Measurements from ENCODE around the gene PDK3. TPM values are rescaled to one million over a fixed set of nuclear protein-coding genes. Genes with fewer than 3 reads are reported as not detected.

PDK3 gene
- polyA plus RNA-seq, 3 donors: 12.2 to 34.0 (median 32.6) TPM

DNA sequence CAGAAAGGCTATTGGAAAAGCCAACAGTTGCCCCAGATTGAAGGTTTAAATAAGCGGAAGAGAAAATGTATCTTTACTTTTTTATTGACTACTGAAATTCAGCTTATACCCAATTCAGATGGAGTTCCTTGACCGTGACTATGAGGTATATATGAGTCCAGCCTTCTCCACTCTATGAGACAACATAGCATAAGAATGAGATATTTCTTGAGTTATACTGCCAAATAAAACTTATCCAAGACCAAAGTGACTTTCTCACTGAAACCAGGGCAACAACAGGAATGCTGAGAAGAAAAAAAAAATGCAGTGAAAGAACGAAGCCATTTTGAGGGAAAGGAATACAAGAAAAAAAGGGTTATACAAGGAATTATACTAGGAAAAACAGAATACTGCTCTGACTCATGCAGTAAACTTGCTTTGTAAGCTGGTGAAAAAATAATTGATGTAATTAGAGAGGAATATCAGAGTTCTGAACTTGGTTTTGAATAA is 16.3 kb upstream of the PDK3 start:
- H3K27me3 ChIP-seq (ENCODE audit: control insufficient read depth in 2 of 2, insufficient read depth in 2 of 2, low read length in 2 of 2): peaks cover 0 to 2% of the 10 kb centered on the region in 2 donors
- no peaks in the 10 kb centered on the region for H4K20me1 ChIP-seq (ENCODE audit: insufficient read depth, low read length)
- no peak overlapping the region for H3K4me3 Mint-ChIP-seq
- intact Hi-C loops (cut with micrococcal nuclease): no loop called here
- TF ChIP-seq CTCF (IDR thresholded peaks at IDR 0.05): no peak
- no peaks in the 10 kb centered on the region for H3K4me1 Mint-ChIP-seq
- no peaks in the 10 kb centered on the region for H3K4me1 ChIP-seq (ENCODE audit: control insufficient read depth in 1 of 2, insufficient read depth in 2 of 2, low read length in 2 of 2)
- no peaks in the 10 kb centered on the region for H3K79me2 ChIP-seq (ENCODE audit: insufficient read depth, low read length)
- no peak overlapping the region for H3K9ac ChIP-seq (ENCODE audit: insufficient read depth, low read length, poor library complexity, severe bottlenecking)
- peaks cover 0 to 10% (median 3%) of the 10 kb centered on the region in 3 donors for H3K27me3 Mint-ChIP-seq (ENCODE audit: low read depth in 3 of 3)
- H3K4me3 ChIP-seq (replicated peaks in 1 of 3; ENCODE audit: low read depth in 2 of 3, low read length in 3 of 3): no peak overlapping the region
- no peak for DNase-seq
- peaks cover 3 to 7% of the 10 kb centered on the region in 2 donors for H3K9me3 ChIP-seq (replicated peaks in 1 of 2; ENCODE audit: control insufficient read depth in 1 of 2, insufficient read depth in 1 of 2, low read length in 2 of 2)
- no peak overlapping the region for H3K27ac Mint-ChIP-seq
- peaks cover 4 to 16% (median 8%) of the 10 kb centered on the region in 7 donors for H3K9me3 Mint-ChIP-seq
- no peaks in the 10 kb centered on the region for H3K36me3 Mint-ChIP-seq
- H3K4me2 ChIP-seq (replicated peaks; ENCODE audit: extremely low read depth, low read length, poor library complexity, severe bottlenecking): no peak overlapping the region
- no peak overlapping the region for H3K27ac ChIP-seq (ENCODE audit: low read depth in 1 of 2, low read length in 2 of 2)
- H2AFZ ChIP-seq (ENCODE audit: insufficient read depth, low read depth, low read length, poor library complexity, severe bottlenecking): no peak overlapping the region
- no CpG with 5 or more reads among the region's 3 CpGs for WGBS (ENCODE audit: insufficient coverage)
- H3K36me3 ChIP-seq (replicated peaks in 1 of 2; ENCODE audit: control insufficient read depth in 1 of 2, insufficient read depth in 2 of 2, low read length in 2 of 2): no peaks in the 10 kb centered on the region

DNA sequence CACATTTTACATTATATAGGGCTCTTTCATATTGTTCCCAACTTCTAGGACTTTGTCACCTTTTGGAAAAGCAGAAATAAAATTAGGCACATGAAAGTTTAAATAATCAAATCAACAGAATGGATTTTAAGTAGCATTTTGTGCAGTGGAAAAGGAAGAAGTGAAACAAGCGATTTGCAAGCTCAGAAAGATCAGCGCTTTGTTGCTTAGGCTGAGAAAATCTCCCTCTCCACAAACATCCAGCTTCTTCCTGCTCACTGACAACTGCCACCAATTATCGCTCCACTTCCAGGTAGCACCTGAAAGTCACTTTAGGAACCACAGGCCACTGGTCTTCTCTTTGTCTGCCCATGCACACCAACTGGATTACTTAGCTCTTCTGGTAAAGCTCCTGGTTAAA is 2.0 kb upstream of the PDK3 start:
- peaks cover 20 to 21% of the 10 kb centered on the region in 2 donors for H3K4me1 ChIP-seq (ENCODE audit: control insufficient read depth in 1 of 2, insufficient read depth in 2 of 2, low read length in 2 of 2)
- H3K79me2 ChIP-seq (ENCODE audit: insufficient read depth, low read length): peaks cover 24% of the 10 kb centered on the region
- peaks cover 0 to 7% of the 10 kb centered on the region in 2 donors for H3K36me3 Mint-ChIP-seq
- H3K9ac ChIP-seq (ENCODE audit: insufficient read depth, low read length, poor library complexity, severe bottlenecking): no peak overlapping the region
- no peak overlapping the region for H3K27ac ChIP-seq (ENCODE audit: low read depth in 1 of 2, low read length in 2 of 2)
- peaks cover 0 to 12% (median 6%) of the 10 kb centered on the region in 3 donors for H3K27me3 Mint-ChIP-seq (ENCODE audit: low read depth in 3 of 3)
- WGBS (ENCODE audit: insufficient coverage): 17% methylated on average over 1 of the region's 3 CpGs
- H3K9me3 Mint-ChIP-seq: peaks cover 0 to 14% (median 2%) of the 10 kb centered on the region in 7 donors
- no peak overlapping the region for H3K4me2 ChIP-seq (replicated peaks; ENCODE audit: extremely low read depth, low read length, poor library complexity, severe bottlenecking)
- TF ChIP-seq CTCF (IDR thresholded peaks at IDR 0.05): no peak
- H2AFZ ChIP-seq (ENCODE audit: insufficient read depth, low read depth, low read length, poor library complexity, severe bottlenecking): no peak overlapping the region
- H3K4me3 ChIP-seq (replicated peaks in 1 of 3; ENCODE audit: low read depth in 2 of 3, low read length in 3 of 3): no peak overlapping the region
- H3K36me3 ChIP-seq (replicated peaks in 1 of 2; ENCODE audit: control insufficient read depth in 1 of 2, insufficient read depth in 2 of 2, low read length in 2 of 2): no peaks in the 10 kb centered on the region
- H4K20me1 ChIP-seq (ENCODE audit: insufficient read depth, low read length): no peaks in the 10 kb centered on the region
- no peak for DNase-seq
- no peaks in the 10 kb centered on the region for H3K9me3 ChIP-seq (replicated peaks in 1 of 2; ENCODE audit: control insufficient read depth in 1 of 2, insufficient read depth in 1 of 2, low read length in 2 of 2)
- no peak overlapping the region for H3K4me3 Mint-ChIP-seq
- H3K27ac Mint-ChIP-seq: peak overlapping the region in 1 of 7 donors; percentile 88
- intact Hi-C loops (cut with micrococcal nuclease): no loop called here
- H3K4me1 Mint-ChIP-seq: peaks cover 32% of the 10 kb centered on the region
- H3K27me3 ChIP-seq (ENCODE audit: control insufficient read depth in 2 of 2, insufficient read depth in 2 of 2, low read length in 2 of 2): no peaks in the 10 kb centered on the region

All from CD14-positive monocyte (primary cell).